H1 (cell line): Measurements from ENCODE around the gene DENND2D. TPM values are rescaled to one million over a fixed set of nuclear protein-coding genes. Genes with fewer than 3 reads are reported as not detected.

Experiments
- CTCF ChIA-PET: fragments of 300-600 bp; sonication (Branson Sonifier 250); formaldehyde crosslinking; loops from one replicate; lab custom pipeline; 2021; ENCODE audit not compliant: partially characterized antibody; lab: Charles Lee
- POLR2A ChIA-PET: fragments of 300-600 bp; sonication (Branson Sonifier 250); formaldehyde crosslinking; loops from one replicate; lab custom pipeline; 2021; ENCODE audit warnings: inconsistent platforms; ENCODE audit not compliant: partially characterized antibody; lab: Charles Lee
- DNase-seq, 2 experiments: peaks; one replicate each; pipeline versions ENCODE4 v3.0.0 to v3.0.0-alpha.2; 2010 to 2022; ENCODE audit warnings: low spot score in 2 of 2, low read depth in 1 of 2, mixed read lengths in 1 of 2
- FAIRE-seq: peaks from 2 replicates; lab custom pipeline; 2011; peaks lifted over from hg19 to GRCh38; lab: Jason Lieb, UNC
- H2AFZ ChIP-seq: 2 replicates; pipeline ENCODE4 v1.8.1; 2012; ENCODE audit warnings: low read length, inconsistent platforms
- H2AK5ac ChIP-seq: 2 replicates; pipeline ENCODE4 v1.6.1; 2013; ENCODE audit warnings: low read depth, low read length
- H2BK120ac ChIP-seq: replicated peaks from 2 replicates; pipeline ENCODE3; 2013; ENCODE audit warnings: low read depth, low read length, inconsistent platforms
- H2BK12ac ChIP-seq: 2 replicates; pipeline ENCODE4 v1.6.1; 2013; ENCODE audit warnings: low read depth, low read length
- H2BK15ac ChIP-seq: 2 replicates; pipeline ENCODE4 v1.6.1; 2013; ENCODE audit warnings: low read length
- H2BK20ac ChIP-seq: 2 replicates; pipeline ENCODE4 v1.6.1; 2013; ENCODE audit warnings: low read length
- H2BK5ac ChIP-seq: 2 replicates; pipeline ENCODE4 v1.6.1; 2013; ENCODE audit warnings: low read depth, low read length
- H3K14ac ChIP-seq: 2 replicates; pipeline ENCODE4 v1.6.1; 2013; ENCODE audit warnings: inconsistent platforms; ENCODE audit not compliant: insufficient read length
- H3K18ac ChIP-seq: 2 replicates; pipeline ENCODE4 v1.6.1; 2013; ENCODE audit warnings: low read length; ENCODE audit errors: extremely low read depth
- H3K23ac ChIP-seq: 2 replicates; pipeline ENCODE4 v1.6.1; 2013; ENCODE audit warnings: inconsistent platforms; ENCODE audit not compliant: insufficient read length
- H3K23me2 ChIP-seq: 2 replicates; pipeline ENCODE4 v1.6.1; 2013; ENCODE audit warnings: low read depth, low read length
- H3K27ac ChIP-seq: 2 replicates; pipeline ENCODE4 v1.6.1; 2011; ENCODE audit warnings: low read depth, low read length, inconsistent platforms
- H3K27me3 ChIP-seq, 4 experiments: replicated peaks in 1 of 4; 1 replicate in 1 of 4; 2 replicates in 3 of 4; pipeline versions ENCODE4 v1.6.1 to v1.8.1; 2011 to 2013; ENCODE audit warnings: low read length in 3 of 4, mild to moderate bottlenecking in 3 of 4, inconsistent platforms in 2 of 4, mixed read lengths in 2 of 4, moderate library complexity in 1 of 4; ENCODE audit not compliant: control insufficient read depth in 3 of 4, insufficient read depth in 3 of 4; ENCODE audit errors: extremely low read depth in 1 of 4
- H3K36me3 ChIP-seq, 4 experiments: 2 replicates each; pipeline versions ENCODE4 v1.6.1 to v1.8.1; 2011 to 2013; ENCODE audit warnings: mild to moderate bottlenecking in 4 of 4, low read length in 3 of 4, moderate library complexity in 2 of 4, control low read depth in 1 of 4, inconsistent platforms in 1 of 4; ENCODE audit not compliant: insufficient read depth in 4 of 4, control insufficient read depth in 2 of 4
- H3K4ac ChIP-seq: replicated peaks from 2 replicates; pipeline ENCODE3; 2013; ENCODE audit warnings: low read length, low read depth, mixed read lengths, inconsistent platforms; ENCODE audit not compliant: insufficient read length
- H3K4me1 ChIP-seq, 4 experiments: replicated peaks in 1 of 4; 1 replicate in 1 of 4; 2 replicates in 3 of 4; pipeline versions ENCODE4 v1.6.1 to v1.8.1; 2011 to 2013; ENCODE audit warnings: low read length in 3 of 4, inconsistent platforms in 2 of 4, mixed read lengths in 1 of 4; ENCODE audit not compliant: insufficient read depth in 4 of 4, control insufficient read depth in 3 of 4
- H3K4me2 ChIP-seq, 2 experiments: 2 replicates each; pipeline versions ENCODE4 v1.6.1 to v1.8.1; 2011 to 2013; ENCODE audit warnings: low read depth in 2 of 2, low read length in 2 of 2, control low read depth in 1 of 2, inconsistent platforms in 1 of 2, mild to moderate bottlenecking in 1 of 2; ENCODE audit not compliant: insufficient read depth in 1 of 2
- H3K4me3 ChIP-seq, 4 experiments: fragments of 200-600, 300-600 bp in 1 of 4; sonication (generic), shearing (Covaris generic), sonication (Bioruptor Twin) in 1 of 4; 2 replicates each; pipeline versions ENCODE4 v1.5.1 to v1.8.1; 2011 to 2016; ENCODE audit warnings: low read length in 4 of 4, low read depth in 3 of 4, control low read depth in 2 of 4, inconsistent platforms in 2 of 4, mild to moderate bottlenecking in 2 of 4, mixed read lengths in 1 of 4, moderate library complexity in 1 of 4; ENCODE audit not compliant: insufficient read depth in 2 of 4; ENCODE audit errors: extremely low read depth in 1 of 4
- H3K56ac ChIP-seq: replicated peaks from 2 replicates; pipeline ENCODE3; 2013; ENCODE audit warnings: low read depth, mild to moderate bottlenecking, mixed read lengths, low read length, inconsistent platforms; ENCODE audit not compliant: insufficient read length
- H3K79me1 ChIP-seq: 2 replicates; pipeline ENCODE4 v1.6.1; 2013; ENCODE audit warnings: low read depth, low read length, control low read depth
- H3K79me2 ChIP-seq, 2 experiments: 2 replicates each; pipeline versions ENCODE4 v1.6.1 to v1.8.1; 2012 to 2013; ENCODE audit warnings: low read length in 2 of 2, mild to moderate bottlenecking in 2 of 2, inconsistent platforms in 1 of 2; ENCODE audit not compliant: insufficient read depth in 2 of 2, control insufficient read depth in 1 of 2
- H3K9ac ChIP-seq, 4 experiments: replicated peaks in 1 of 4; 1 replicate in 1 of 4; 2 replicates in 3 of 4; pipeline versions ENCODE4 v1.6.1 to v1.8.1; 2011 to 2013; ENCODE audit warnings: low read depth in 3 of 4, low read length in 3 of 4, control low read depth in 2 of 4, mild to moderate bottlenecking in 2 of 4, moderate library complexity in 2 of 4, inconsistent platforms in 1 of 4; ENCODE audit errors: extremely low read depth in 1 of 4
- H3K9me3 ChIP-seq, 2 experiments: 2 replicates each; pipeline versions ENCODE4 v1.6.1 to v1.8.1; 2012 to 2013; ENCODE audit warnings: mild to moderate bottlenecking in 2 of 2, moderate library complexity in 2 of 2, control low read depth in 1 of 2, inconsistent platforms in 1 of 2, low read depth in 1 of 2, low read length in 1 of 2, mixed read lengths in 1 of 2; ENCODE audit not compliant: insufficient read depth in 2 of 2
- H4K20me1 ChIP-seq, 2 experiments: replicated peaks in 1 of 2; 2 replicates each; pipeline versions ENCODE3 to v1.8.1; 2011 to 2013; ENCODE audit warnings: inconsistent platforms in 2 of 2, low read length in 2 of 2, mild to moderate bottlenecking in 1 of 2; ENCODE audit not compliant: insufficient read depth in 2 of 2, control insufficient read depth in 1 of 2
- H4K5ac ChIP-seq: 2 replicates; pipeline ENCODE4 v1.6.1; 2013; ENCODE audit warnings: low read length, low read depth, mixed read lengths, inconsistent platforms; ENCODE audit not compliant: insufficient read length
- H4K8ac ChIP-seq: 2 replicates; pipeline ENCODE4 v1.8.0; 2013; ENCODE audit warnings: mild to moderate bottlenecking, moderate library complexity, low read length, inconsistent platforms; ENCODE audit not compliant: insufficient read depth; ENCODE audit errors: extremely low read depth
- H4K91ac ChIP-seq: replicated peaks from 2 replicates; pipeline ENCODE3; 2013; ENCODE audit warnings: low read length, mixed read lengths, inconsistent platforms; ENCODE audit not compliant: insufficient read length
- CEBPB ChIP-seq: IDR thresholded peaks from 2 replicates; pipeline ENCODE4 v1.6.1; 2012; ENCODE audit warnings: low read depth, low read length
- CHD1 ChIP-seq: IDR thresholded peaks from 2 replicates; pipeline ENCODE4 v1.6.1; 2012; ENCODE audit warnings: low read depth, low read length, improper control_type of control experiment
- EZH2 ChIP-seq: fragments of 200-600 bp; sonication (generic); IDR thresholded peaks from 2 replicates; pipeline ENCODE4 v1.7.1; 2012; ENCODE audit warnings: low read depth, mild to moderate bottlenecking, moderate library complexity, low read length, inconsistent platforms; ENCODE audit not compliant: severe bottlenecking
- KDM4A ChIP-seq: IDR thresholded peaks from one replicate; pipeline ENCODE4 v1.7.1; 2012; ENCODE audit warnings: low read depth, mild to moderate bottlenecking, moderate library complexity, low read length, inconsistent platforms; ENCODE audit not compliant: severe bottlenecking
- RAD21 ChIP-seq, 2 experiments: IDR thresholded peaks in 1 of 2; conservative IDR thresholded peaks in 1 of 2; 2 replicates each; pipeline ENCODE4 v1.6.1; 2011; ENCODE audit warnings: low read depth in 2 of 2, low read length in 2 of 2, improper control_type of control experiment in 1 of 2, inconsistent platforms in 1 of 2, mild to moderate bottlenecking in 1 of 2, moderate library complexity in 1 of 2
- WGBS, 2 experiments: shearing (Covaris generic) in 1 of 2; methylation state at CpG; one replicate each; pipeline versions ENCODE4 v1.1.6 to v1.1.7; 2013 to 2015; ENCODE audit warnings: low lambda C conversion rate in 2 of 2, mixed read lengths in 2 of 2, inconsistent platforms in 1 of 2, low coverage in 1 of 2, missing lambda C conversion rate in 1 of 2; ENCODE audit not compliant: insufficient replicate concordance in 2 of 2, insufficient coverage in 1 of 2, insufficient read length in 1 of 2; ENCODE audit errors: extremely low coverage in 1 of 2, missing lambda C conversion rate in 1 of 2; 5-methylcytosine and 5-hydroxymethylcytosine counted together
- polyA plus RNA-seq, 7 experiments: library from polyadenylated mRNA; depleted of rRNA in 3 of 7; stranded (reverse) in 5 of 7; unstranded in 2 of 7; fragments of >200 nt in 5 of 7; fragments of 200-250 nt in 2 of 7; gene quantifications; 1 replicate in 5 of 7; 2 replicates in 1 of 7; 4 replicates in 1 of 7; pipeline versions ENCODE4 v1.2.1 to v1.2.3, GENCODE V29; 2011 to 2013; ENCODE audit warnings: missing spikeins in 2 of 7, mixed read lengths in 2 of 7
- total RNA-seq: library from RNA; stranded (reverse); fragmentation: NEBNext Ultra II Directional; extraction: Animal tissue kit (Norgen Biotek cat#: 25700); gene quantifications from 2 replicates; pipeline ENCODE4 v1.2.1, GENCODE V29; 2021
- TF ChIP-seq, protein P1 (sequence below), 3 experiments: IDR thresholded peaks; 1 replicate in 2 of 3; 2 replicates in 1 of 3; pipeline versions ENCODE4 v1.5.1 to v1.6.1; 2011; ENCODE audit warnings: low read length in 3 of 3, mild to moderate bottlenecking in 3 of 3, inconsistent platforms in 2 of 3, low read depth in 1 of 3, moderate library complexity in 1 of 3; ENCODE audit not compliant: insufficient read depth in 1 of 3; ENCODE audit errors: control extremely low read depth in 1 of 3

The DENND2D gene
- total and polyA plus RNA-seq, 2 of the 8 experiments (the other 6 are each of a cell fraction or from before 2014, with no cell fraction given), result 0.58 to 1.6 TPM

DNA sequence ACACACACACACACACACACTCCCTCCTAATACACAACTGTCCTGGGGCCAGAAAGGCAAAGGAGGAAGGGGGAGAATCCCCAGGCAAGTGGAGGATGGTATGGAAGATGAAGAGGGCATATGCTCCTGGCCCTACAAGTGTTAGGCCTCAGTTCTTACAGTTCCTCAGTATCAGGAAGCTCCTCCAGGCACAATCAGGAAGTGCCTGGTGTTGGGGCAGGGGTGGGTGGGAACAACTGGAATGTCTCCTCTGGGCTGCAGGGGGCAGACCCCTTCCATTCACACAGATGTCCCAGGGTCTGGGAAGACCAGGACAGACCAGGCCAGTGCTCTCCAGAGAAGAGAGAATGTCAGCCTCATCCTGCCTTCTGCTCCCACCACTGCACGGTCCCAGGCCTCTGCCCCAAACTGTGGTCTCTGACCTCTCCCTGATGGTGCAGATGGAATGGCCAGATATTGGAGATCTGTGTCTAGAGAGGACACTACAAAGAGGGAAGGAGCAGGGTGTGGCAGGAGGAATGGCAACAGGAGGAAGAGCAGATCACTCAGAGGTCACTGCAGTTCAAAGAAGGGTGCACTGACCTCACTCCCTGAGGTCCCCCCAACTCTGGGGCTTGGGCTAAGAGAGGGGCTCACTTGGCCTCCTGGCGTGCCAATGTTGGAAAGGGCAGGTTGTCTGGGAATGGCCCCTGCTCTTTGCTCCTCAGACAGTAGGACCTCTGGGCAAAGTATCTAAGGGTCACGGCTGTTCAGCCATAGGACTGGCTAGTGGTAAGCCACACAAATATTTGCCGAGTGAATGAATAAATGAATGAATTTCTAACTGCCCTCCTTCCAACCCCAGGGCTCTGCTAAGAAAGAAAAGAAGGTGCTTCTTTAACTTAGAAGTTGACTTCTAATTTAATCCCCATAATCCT, 2.5 kb upstream of the DENND2D start:
- H3K4me3 ChIP-seq, result peak overlapping the region in 2 of 4 experiments; percentile 25 to 60; a peak in 1 of 8 replicates
- no peak overlapping the region for H3K14ac ChIP-seq
- H3K56ac ChIP-seq, result no peak overlapping the region
- H4K5ac ChIP-seq, result no peak overlapping the region
- no peak for TF ChIP-seq CHD1
- TF ChIP-seq EZH2, result no peak
- TF ChIP-seq KDM4A, result no peak
- peak in 1 of 2 experiments; percentile 29; a peak in 2 of 4 replicates for TF ChIP-seq RAD21 (IDR thresholded peaks at IDR 0.05 in 1 of 2, conservative IDR thresholded peaks at IDR 0.05 in 1 of 2; ENCODE audit: low read depth in 2 of 2, low read length in 2 of 2)
- TF ChIP-seq, protein P1, sequence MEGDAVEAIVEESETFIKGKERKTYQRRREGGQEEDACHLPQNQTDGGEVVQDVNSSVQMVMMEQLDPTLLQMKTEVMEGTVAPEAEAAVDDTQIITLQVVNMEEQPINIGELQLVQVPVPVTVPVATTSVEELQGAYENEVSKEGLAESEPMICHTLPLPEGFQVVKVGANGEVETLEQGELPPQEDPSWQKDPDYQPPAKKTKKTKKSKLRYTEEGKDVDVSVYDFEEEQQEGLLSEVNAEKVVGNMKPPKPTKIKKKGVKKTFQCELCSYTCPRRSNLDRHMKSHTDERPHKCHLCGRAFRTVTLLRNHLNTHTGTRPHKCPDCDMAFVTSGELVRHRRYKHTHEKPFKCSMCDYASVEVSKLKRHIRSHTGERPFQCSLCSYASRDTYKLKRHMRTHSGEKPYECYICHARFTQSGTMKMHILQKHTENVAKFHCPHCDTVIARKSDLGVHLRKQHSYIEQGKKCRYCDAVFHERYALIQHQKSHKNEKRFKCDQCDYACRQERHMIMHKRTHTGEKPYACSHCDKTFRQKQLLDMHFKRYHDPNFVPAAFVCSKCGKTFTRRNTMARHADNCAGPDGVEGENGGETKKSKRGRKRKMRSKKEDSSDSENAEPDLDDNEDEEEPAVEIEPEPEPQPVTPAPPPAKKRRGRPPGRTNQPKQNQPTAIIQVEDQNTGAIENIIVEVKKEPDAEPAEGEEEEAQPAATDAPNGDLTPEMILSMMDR (IDR thresholded peaks at IDR 0.05; ENCODE audit: control extremely low read depth in 1 of 3, insufficient read depth in 1 of 3, low read depth in 1 of 3, low read length in 3 of 3), result 0 out of 4 replicates have a peak, but pooled peaks of 1 of the 3 experiments have one; percentile 7
- no peak for TF ChIP-seq CEBPB
- TF ChIP-seq, all 59 proteins: peak for 2
- WGBS, 2 experiments, result 90% methylated on average over 4 of the region's 4 CpGs; no CpG with 5 or more reads in 1 of the 2 experiments
- H3K23ac ChIP-seq, result no peak overlapping the region
- no peak for FAIRE-seq
- H4K8ac ChIP-seq, result peak overlapping the region; percentile 53; the same call in 1 of the 2 replicates
- H2BK20ac ChIP-seq, result no peak overlapping the region
- H3K79me1 ChIP-seq, result no peaks in the 10 kb centered on the region
- peak overlapping the region in 1 of 2 experiments; percentile 56; a peak in 2 of 4 replicates for H3K4me2 ChIP-seq
- peak overlapping the region; percentile 40; the same call in 1 of the 2 replicates for H2BK12ac ChIP-seq
- CTCF ChIA-PET, result interaction anchor here (1.0 kb wide), 2 partner anchors 16 to 20 kb away, joined by 3 read pairs; no protein-coding TSS in a partner anchor
- DNase-seq, result no peak
- H2BK120ac ChIP-seq, result no peak overlapping the region
- POLR2A ChIA-PET, result interaction anchor here (0.7 to 1.5 kb wide), 2 partner anchors 10 to 64 kb away, joined by 3 read pairs; partner anchors contain the start of gene DRAM2
- H4K91ac ChIP-seq, result peak overlapping the region; percentile 76
- no peak overlapping the region for H3K18ac ChIP-seq
- no peak overlapping the region for H3K27ac ChIP-seq
- H3K23me2 ChIP-seq, result no peaks in the 10 kb centered on the region; the same call in 1 of the 2 replicates
- H3K27me3 ChIP-seq, result peaks cover 16 to 33% (median 27%) of the 10 kb centered on the region in 4 experiments
- H2BK15ac ChIP-seq, result peak overlapping the region; percentile 88; the same call in 1 of the 2 replicates
- no peak overlapping the region for H3K4ac ChIP-seq
- no peaks in the 10 kb centered on the region for H4K20me1 ChIP-seq
- peaks cover 0 to 2% (median 1%) of the 10 kb centered on the region in 4 experiments; a peak in 2 of 7 replicates for H3K4me1 ChIP-seq
- H2AFZ ChIP-seq, result no peak overlapping the region
- H2BK5ac ChIP-seq, result no peak overlapping the region; the same call in 1 of the 2 replicates
- no peak overlapping the region; a peak in 1 of 7 replicates for H3K9ac ChIP-seq
- no peaks in the 10 kb centered on the region for H3K9me3 ChIP-seq
- H3K79me2 ChIP-seq, result no peaks in the 10 kb centered on the region
- no peak overlapping the region for H2AK5ac ChIP-seq
- no peaks in the 10 kb centered on the region for H3K36me3 ChIP-seq
